GM10266 (cell line): Measurements from ENCODE around the gene TARBP1.
"Not testable (repeated sequence)": the region's sequence is repeated elsewhere in the genome, so short reads cannot be mapped to it uniquely, and the experiment has no call there.

ENCODE experiments used
- DNase-seq: peaks from one replicate; pipeline ENCODE4 v3.0.0; 2012; ENCODE audit errors: extremely low spot score
- CTCF ChIP-seq: IDR thresholded peaks from 2 replicates; pipeline ENCODE4 v1.5.1; 2012; ENCODE audit warnings: mild to moderate bottlenecking, low read depth; ENCODE audit not compliant: control insufficient read depth, insufficient read depth; ENCODE audit errors: missing control alignments

The TARBP1 gene

GRCh38 chr1:234388094-234388493, 90.9 kb downstream of the TARBP1 start:
- no peak for DNase-seq
- no peak for TF ChIP-seq CTCF

- no peak for DNase-seq
- no peak for TF ChIP-seq CTCF
Observed at GRCh38 chr1:234386122-234386521, 92.9 kb downstream of the TARBP1 start.

- DNase-seq, result no peak
- no peak for TF ChIP-seq CTCF
Observed at GRCh38 chr1:234381699-234382555, 97.1 kb downstream of the TARBP1 start.

GRCh38 chr1:234379591-234380109, 99.3 kb downstream of the TARBP1 start:
- not testable (repeated sequence) for DNase-seq

GRCh38 chr1:234375672-234376071, 103.3 kb downstream of the TARBP1 start:
- no peak for DNase-seq
- TF ChIP-seq CTCF, result no peak

GRCh38 chr1:234373959-234374254, 105.1 kb downstream of the TARBP1 start:
- TF ChIP-seq CTCF, result no peak

GRCh38 chr1:234373064-234373958, 105.7 kb downstream of the TARBP1 start, which contains the start of gene COA6:
TSS of gene COA6 (plus strand) at chr1:234373456. CDS start at chr1:234373467, 11 bp downstream.
- DNase-seq, result peak; percentile 86
- TF ChIP-seq CTCF, result no peak

More at GRCh38 chr1:234373959-234374254, 105.1 kb downstream of the TARBP1 start:
- DNase-seq, result no peak
